ELR (cell line): ENCODE measurements around the gene ADAMTS15.

Experiments
- DNase-seq: peaks from one replicate; pipeline ENCODE4 v3.0.0-alpha.2; 2015; ENCODE audit warnings: low read depth

Gene ADAMTS15

GRCh38 chr11:130514316-130514715 lies 65.9 kb downstream of the ADAMTS15 start:
- no peak for DNase-seq

GRCh38 chr11:130514851-130515250 lies 66.4 kb downstream of the ADAMTS15 start:
- no peak for DNase-seq

- no peak for DNase-seq
These were observed 67.5 kb downstream of the ADAMTS15 start for GRCh38 chr11:130515829-130516553.

- no peak for DNase-seq
These were observed 68.4 kb downstream of the ADAMTS15 start for GRCh38 chr11:130516554-130517505.

- DNase-seq, result no peak
These were observed 69.8 kb downstream of the ADAMTS15 start for GRCh38 chr11:130518164-130518680.

GRCh38 chr11:130519128-130519932 lies 70.9 kb downstream of the ADAMTS15 start:
- DNase-seq, result no peak

- no peak for DNase-seq
These were observed 71.8 kb downstream of the ADAMTS15 start for GRCh38 chr11:130520271-130520671.

- DNase-seq, result peak; percentile 91
These were observed 74.0 kb downstream of the ADAMTS15 start for GRCh38 chr11:130522284-130522961.

- no peak for DNase-seq
These were observed 74.7 kb downstream of the ADAMTS15 start for GRCh38 chr11:130523166-130523565.

- DNase-seq, result peak; percentile 91
These were observed 75.2 kb downstream of the ADAMTS15 start for GRCh38 chr11:130523609-130524008.

GRCh38 chr11:130524132-130524790 lies 75.8 kb downstream of the ADAMTS15 start:
- DNase-seq, result no peak

- DNase-seq, result no peak
These were observed 76.9 kb downstream of the ADAMTS15 start for GRCh38 chr11:130525307-130525706.
